ENCODE data around the gene TSC22D3. TPM values are rescaled to one million over a fixed set of nuclear protein-coding genes. Genes with fewer than 3 reads are reported as not detected.

The TSC22D3 gene
- total and polyA plus RNA-seq, 7 donors, result 40.5 to 551 (median 272) TPM

- WGBS, 2 donors, result 71 to 87% methylated on average over 9 of the region's 9 CpGs
These were observed 44.4 kb downstream of the TSC22D3 start for GRCh38 chrX:107730991-107731766.

DNA sequence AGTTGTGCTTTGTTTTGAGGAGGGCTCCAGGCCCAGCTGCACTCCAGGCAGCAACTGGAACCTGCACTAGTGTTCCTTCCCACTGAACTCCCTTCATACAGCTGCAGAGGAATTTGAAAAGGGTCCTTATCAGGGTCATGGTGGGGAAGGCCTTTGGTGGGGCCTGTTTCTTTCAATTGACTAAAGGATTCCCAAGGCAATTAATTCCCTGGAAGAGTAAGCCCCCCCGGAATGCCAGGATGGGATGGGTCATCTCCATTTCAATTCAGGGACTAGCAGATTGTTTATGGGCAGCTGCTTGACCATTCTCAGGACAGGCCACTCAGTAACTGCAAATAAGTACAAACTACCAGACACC is 45.3 kb downstream of the TSC22D3 start:
- Histone ChIP-seq H3K27ac (peak overlapping the region; percentile 74 to 83 (median 80)), H3K4me3 (no peak overlapping the region), H3K27me3 (no peaks in the 10 kb centered on the region), H3K36me3 (no peaks in the 10 kb centered on the region), H3K9me3 (no peaks in the 10 kb centered on the region), H3K4me1 (peaks cover 0 to 66% (median 54%) of the 10 kb centered on the region in 4 donors)
- intact Hi-C loops (cut with DNase I), result no loop called here
- 70 to 87% methylated on average over 1 of the region's 1 CpG for WGBS, 2 donors
- TF ChIP-seq POLR2A (IDR thresholded peaks at IDR 0.05), result no peak
- no peak for TF ChIP-seq CTCF (IDR thresholded peaks at IDR 0.05)
- TF ChIP-seq EP300 (IDR thresholded peaks at IDR 0.05), result no peak
- TF ChIP-seq POLR2AphosphoS5 (IDR thresholded peaks at IDR 0.05), result no peak
- DNase-seq, result no peak

More at GRCh38 chrX:107730991-107731766, 44.4 kb downstream of the TSC22D3 start:
- intact Hi-C loops (cut with DNase I), result no loop called here
- Histone ChIP-seq H3K4me3 (no peak overlapping the region), H3K4me1 (peaks cover 0 to 62% (median 52%) of the 10 kb centered on the region in 4 donors), H3K9me3 (no peaks in the 10 kb centered on the region), H3K36me3 (no peaks in the 10 kb centered on the region), H3K27me3 (no peaks in the 10 kb centered on the region), H3K27ac (peak overlapping the region; percentile 74 to 83 (median 80))
- no peak for DNase-seq
- TF ChIP-seq POLR2A (IDR thresholded peaks at IDR 0.05) (no peak), CTCF (IDR thresholded peaks at IDR 0.05) (no peak), POLR2AphosphoS5 (IDR thresholded peaks at IDR 0.05) (no peak), EP300 (IDR thresholded peaks at IDR 0.05) (no peak)

DNA sequence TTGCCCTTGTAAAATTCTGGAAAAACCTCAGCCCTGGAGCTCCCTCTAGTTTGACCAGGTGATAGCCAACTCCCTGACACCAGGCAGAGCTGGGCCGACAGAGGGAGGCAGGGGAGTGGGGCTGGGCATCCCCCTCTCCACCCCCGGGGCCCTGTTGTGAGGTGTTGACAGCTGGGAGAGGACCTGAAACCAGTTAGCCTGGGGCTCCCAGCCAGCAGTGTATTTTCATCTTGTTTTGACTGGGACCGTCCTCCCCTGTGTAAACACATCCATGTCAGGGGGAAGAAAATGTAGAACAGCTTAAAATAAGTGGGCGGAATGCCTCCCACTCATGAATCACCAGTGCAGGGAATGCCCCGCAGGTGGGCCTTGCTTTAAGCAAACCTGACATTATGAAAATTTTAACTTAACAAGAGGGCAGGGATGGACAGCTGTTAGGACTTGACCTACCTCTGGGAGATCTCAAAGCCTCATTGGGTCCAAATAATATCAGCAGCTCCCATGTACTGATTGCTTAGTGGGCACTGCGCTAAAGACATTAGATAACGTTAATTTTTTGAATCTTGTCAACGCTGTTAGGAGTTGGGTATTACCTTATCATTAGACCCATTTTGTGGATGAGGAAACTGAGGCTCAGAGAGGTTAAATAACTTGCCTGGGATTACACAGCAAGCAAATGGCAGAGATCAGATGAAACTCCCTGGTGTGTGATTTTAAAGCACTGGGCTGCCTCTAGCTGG is 45.9 kb downstream of the TSC22D3 start:
- Histone ChIP-seq H3K4me3 (no peak overlapping the region), H3K9me3 (no peaks in the 10 kb centered on the region), H3K27me3 (no peaks in the 10 kb centered on the region), H3K36me3 (no peaks in the 10 kb centered on the region), H3K4me1 (peaks cover 0 to 66% (median 54%) of the 10 kb centered on the region in 4 donors), H3K27ac (peak overlapping the region; percentile 74 to 83 (median 80))
- no peak for DNase-seq
- peak in 1 of 4 donors; percentile 6 for TF ChIP-seq POLR2AphosphoS5 (IDR thresholded peaks at IDR 0.05)
- no peak for TF ChIP-seq POLR2A (IDR thresholded peaks at IDR 0.05)
- TF ChIP-seq EP300 (IDR thresholded peaks at IDR 0.05), result no peak
- WGBS, 2 donors, result 73 to 77% methylated on average over 8 of the region's 8 CpGs
- intact Hi-C loops (cut with DNase I), result no loop called here

- H3K4me1 ChIP-seq, result peaks cover 0 to 66% (median 54%) of the 10 kb centered on the region in 4 donors
- no peak for TF ChIP-seq POLR2A (IDR thresholded peaks at IDR 0.05)
- no peak for TF ChIP-seq CTCF (IDR thresholded peaks at IDR 0.05)
- no peak for TF ChIP-seq POLR2AphosphoS5 (IDR thresholded peaks at IDR 0.05)
- no peak for TF ChIP-seq EP300 (IDR thresholded peaks at IDR 0.05)
- 87 to 88% methylated on average over 4 of the region's 4 CpGs for WGBS, 2 donors
- H3K36me3 ChIP-seq, result no peaks in the 10 kb centered on the region
- H3K27me3 ChIP-seq, result peaks cover 0 to 4% (median 0%) of the 10 kb centered on the region in 3 donors
- H3K9me3 ChIP-seq, result no peaks in the 10 kb centered on the region
- peak overlapping the region; percentile 74 to 83 (median 80) for H3K27ac ChIP-seq
- DNase-seq, result no peak
- no peak overlapping the region for H3K4me3 ChIP-seq
- intact Hi-C loops (cut with DNase I), result no loop called here
These were observed 47.1 kb downstream of the TSC22D3 start for GRCh38 chrX:107728371-107729099.
